Measurements from ENCODE around the gene DTNB.

- TF ChIP-seq GATA3 (IDR thresholded peaks at IDR 0.05; ENCODE audit: low read depth, low read length) = no peak
- TF ChIP-seq GATA2 (IDR thresholded peaks at IDR 0.05; ENCODE audit: low read depth, low read length) = no peak; the same call in 1 of the 2 replicates
Measured at GRCh38 chr2:25614711-25615110, 58.7 kb downstream of the DTNB start.
